Memory B cell (primary cell): ENCODE results near the gene SCP2.
A peak's percentile ranks its signal among the peaks of the same experiment; 100 is the strongest.

ENCODE experiments used
- ATAC-seq: fragments of 150-1000 bp; cut with Tn5 transposase; 2 replicates; pipeline ENCODE4 v1.10.0; 2021; ENCODE audit warnings: low read depth, mild to moderate bottlenecking, moderate library complexity
- DNase-seq, 2 donors: peaks; one replicate each; pipeline ENCODE4 v3.0.0; 2022; ENCODE audit warnings: low spot score in 2 of 2
- H3K27ac Mint-ChIP-seq: one replicate; pipeline ENCODE4 v1.8.0; 2022; ENCODE audit warnings: mild to moderate bottlenecking, moderate library complexity, mixed read lengths
- H3K27me3 Mint-ChIP-seq: one replicate; pipeline ENCODE4 v1.8.0; 2022; ENCODE audit warnings: mixed read lengths
- H3K36me3 Mint-ChIP-seq: one replicate; pipeline ENCODE4 v1.8.0; 2022; ENCODE audit warnings: mild to moderate bottlenecking, mixed read lengths
- H3K4me1 Mint-ChIP-seq: one replicate; pipeline ENCODE4 v1.8.0; 2022; ENCODE audit warnings: mixed read lengths
- H3K4me3 Mint-ChIP-seq: one replicate; pipeline ENCODE4 v1.8.0; 2022; ENCODE audit warnings: mild to moderate bottlenecking, moderate library complexity, mixed read lengths
- H3K9me3 Mint-ChIP-seq: one replicate; pipeline ENCODE4 v1.8.0; 2022; ENCODE audit warnings: mixed read lengths

The SCP2 gene

DNA sequence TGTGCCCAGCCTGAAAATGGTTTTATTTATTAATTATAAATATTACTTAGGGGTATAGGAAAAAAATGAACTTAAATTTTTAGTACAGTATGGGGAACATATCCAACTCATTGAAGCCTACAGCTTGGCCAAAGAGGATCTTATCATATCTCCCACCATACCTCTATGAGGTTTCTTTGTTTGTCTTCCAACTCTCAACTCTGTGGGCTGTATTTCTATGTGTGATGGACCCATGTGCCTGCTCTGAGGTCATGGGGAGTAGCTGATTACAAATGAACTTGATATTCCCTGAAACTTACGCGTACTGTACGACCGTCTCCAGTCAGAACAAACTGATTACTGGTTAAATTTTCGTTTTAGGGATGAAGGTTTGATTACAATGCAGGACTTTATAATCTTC, 93.5 kb downstream of the SCP2 start:
- Mint-ChIP-seq H3K4me1 (peaks cover 19% of the 10 kb centered on the region), H3K36me3 (peaks cover 8% of the 10 kb centered on the region), H3K27me3 (no peaks in the 10 kb centered on the region), H3K4me3 (no peak overlapping the region), H3K9me3 (no peaks in the 10 kb centered on the region), H3K27ac (no peak overlapping the region)
- no peak for DNase-seq
- no peak for ATAC-seq

DNA sequence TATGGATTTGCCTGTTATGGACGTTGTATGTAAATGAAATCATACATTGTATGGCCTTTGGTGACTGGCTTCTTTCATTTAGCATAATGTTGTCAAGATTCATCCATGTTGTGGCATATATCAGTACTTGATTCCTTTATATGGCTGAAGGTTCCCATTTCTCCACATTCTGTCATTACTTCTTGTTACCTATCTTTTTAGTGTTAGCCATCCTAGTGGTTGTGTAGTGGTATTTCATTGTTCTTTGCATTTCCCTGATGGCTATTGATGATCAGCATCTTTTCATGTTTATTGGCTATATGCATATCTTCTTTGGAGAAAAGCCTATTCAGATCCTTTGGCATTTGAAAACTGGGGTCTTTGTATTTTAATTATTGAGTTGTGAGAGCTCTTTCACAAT, 95.1 kb downstream of the SCP2 start:
- no peaks in the 10 kb centered on the region for H3K9me3 Mint-ChIP-seq
- no peaks in the 10 kb centered on the region for H3K27me3 Mint-ChIP-seq
- DNase-seq (no peak), ATAC-seq (no peak)
- H3K36me3 Mint-ChIP-seq, result peaks cover 6% of the 10 kb centered on the region
- peaks cover 8% of the 10 kb centered on the region for H3K4me1 Mint-ChIP-seq
- H3K27ac Mint-ChIP-seq, result no peak overlapping the region
- H3K4me3 Mint-ChIP-seq, result no peak overlapping the region

DNA sequence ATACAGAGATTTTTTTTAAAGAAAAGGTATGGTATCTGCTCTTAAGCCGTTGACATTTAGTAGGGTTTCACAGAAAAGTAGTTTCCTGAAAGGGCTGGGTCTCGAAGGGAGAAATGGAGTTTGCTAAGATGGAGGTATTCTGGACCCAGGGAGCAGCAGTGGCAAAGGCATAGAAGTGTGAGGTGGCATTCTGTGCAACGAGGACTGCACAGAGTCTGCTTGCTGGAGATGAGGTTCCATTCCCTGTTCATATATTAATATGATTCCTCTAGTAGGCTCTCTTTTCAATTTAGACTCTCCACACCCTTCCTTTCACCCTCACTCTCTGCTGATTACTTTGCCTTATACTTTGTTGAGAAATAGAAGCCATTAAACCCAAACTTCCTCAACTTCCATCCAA, 96.5 kb downstream of the SCP2 start:
- Mint-ChIP-seq H3K27ac (no peak overlapping the region), H3K36me3 (peaks cover 8% of the 10 kb centered on the region), H3K4me1 (peaks cover 8% of the 10 kb centered on the region), H3K4me3 (no peak overlapping the region), H3K27me3 (no peaks in the 10 kb centered on the region), H3K9me3 (no peaks in the 10 kb centered on the region)
- no peak for DNase-seq
- ATAC-seq, result no peak

DNA sequence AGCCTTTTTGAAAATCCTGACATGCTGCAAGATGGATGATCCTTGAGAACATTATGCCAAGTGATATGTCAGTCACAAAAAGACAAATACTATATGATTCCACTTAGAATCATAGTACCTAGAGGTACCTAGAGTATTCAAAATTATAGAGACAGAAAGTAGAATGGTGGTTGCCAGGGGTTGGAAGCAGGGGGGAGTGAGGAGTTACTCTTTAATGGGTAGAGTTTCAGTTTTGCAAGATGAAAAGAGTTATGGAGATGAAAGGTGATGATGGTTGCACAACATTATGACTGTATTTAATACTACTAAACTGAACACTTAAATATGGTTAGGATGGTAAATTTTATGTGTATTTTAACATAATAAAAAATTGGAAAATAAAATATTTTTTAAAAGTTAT, 97.0 kb downstream of the SCP2 start:
- ATAC-seq (no peak), DNase-seq (no peak)
- Mint-ChIP-seq H3K36me3 (peaks cover 8% of the 10 kb centered on the region), H3K27ac (no peak overlapping the region), H3K4me1 (peaks cover 8% of the 10 kb centered on the region), H3K9me3 (no peaks in the 10 kb centered on the region), H3K4me3 (no peak overlapping the region), H3K27me3 (no peaks in the 10 kb centered on the region)

DNA sequence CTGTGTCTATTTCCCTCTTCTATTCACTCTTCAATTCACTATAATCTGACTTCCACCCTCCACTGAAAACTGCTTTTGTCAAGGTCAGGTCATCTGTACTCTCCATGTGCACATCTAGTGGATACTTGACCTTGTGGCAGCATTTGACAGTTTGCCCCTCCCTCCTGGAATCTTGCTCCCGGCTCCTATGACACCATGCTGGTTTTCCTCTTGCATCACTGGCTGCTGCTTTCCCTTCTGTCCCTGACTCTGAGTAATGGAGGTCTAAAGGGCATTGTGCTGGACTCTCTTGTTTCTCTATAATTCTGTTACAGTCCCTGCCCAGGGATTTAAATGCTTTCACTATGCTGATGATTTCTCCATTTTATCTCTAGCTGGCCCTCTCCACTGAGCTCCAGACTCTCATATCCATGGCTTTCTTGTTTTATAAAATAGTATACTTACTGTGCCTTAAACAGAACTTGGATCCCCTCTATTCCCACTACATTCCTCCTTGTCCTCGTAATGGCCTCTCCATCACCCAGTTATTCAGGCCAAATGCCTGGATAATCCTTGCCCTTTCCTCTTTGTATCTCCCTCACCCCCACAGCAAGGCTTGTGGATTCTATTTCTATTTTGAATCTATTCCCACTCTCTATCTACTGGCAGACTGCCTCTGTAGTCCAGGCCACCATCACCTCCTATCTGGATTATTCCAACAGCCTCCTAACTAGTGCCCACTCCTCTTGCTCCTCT, 98.1 kb downstream of the SCP2 start:
- Mint-ChIP-seq H3K27me3 (no peaks in the 10 kb centered on the region), H3K27ac (no peak overlapping the region), H3K9me3 (no peaks in the 10 kb centered on the region), H3K36me3 (peaks cover 10% of the 10 kb centered on the region), H3K4me1 (peaks cover 8% of the 10 kb centered on the region), H3K4me3 (no peak overlapping the region)
- ATAC-seq (no peak), DNase-seq (no peak)

DNA sequence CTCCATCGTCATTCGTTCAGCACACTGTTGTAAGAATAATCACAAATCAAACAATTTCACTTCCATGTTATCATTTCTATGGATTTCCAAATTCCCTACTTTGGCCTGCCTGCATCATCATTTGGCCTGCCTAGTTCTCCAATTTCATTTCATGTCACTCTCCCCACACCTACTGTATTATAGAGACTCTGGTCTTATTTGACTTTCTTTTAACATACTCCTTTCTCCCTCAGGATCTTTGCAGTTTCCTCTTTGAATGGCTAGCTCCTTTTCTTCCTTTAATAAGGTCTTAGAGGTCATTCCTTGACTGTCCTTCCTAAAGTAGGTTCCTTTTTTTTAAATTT, 98.7 kb downstream of the SCP2 start:
- no peak for ATAC-seq
- Mint-ChIP-seq H3K4me3 (no peak overlapping the region), H3K36me3 (peaks cover 8% of the 10 kb centered on the region), H3K9me3 (no peaks in the 10 kb centered on the region), H3K4me1 (peaks cover 6% of the 10 kb centered on the region), H3K27ac (no peak overlapping the region), H3K27me3 (no peaks in the 10 kb centered on the region)
- DNase-seq, result no peak

DNA sequence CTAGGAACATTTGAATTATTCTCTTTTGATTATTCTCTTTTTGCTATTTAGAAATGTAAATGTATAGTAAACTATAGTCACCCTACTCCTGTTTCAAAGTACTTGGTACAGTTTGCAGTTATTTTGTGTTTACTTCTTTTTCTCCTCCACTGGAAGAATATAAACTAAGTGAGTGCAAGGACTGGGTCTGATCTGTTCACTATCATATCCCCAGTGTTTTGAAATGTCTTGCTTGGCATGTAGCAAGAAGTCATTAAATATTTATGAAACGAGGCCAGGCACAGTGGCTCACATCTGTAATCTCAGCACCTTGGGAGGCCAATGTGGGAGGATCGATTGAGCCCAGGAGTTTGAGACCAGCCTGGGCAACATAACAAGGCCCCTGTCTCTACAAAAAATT, 99.2 kb downstream of the SCP2 start:
- DNase-seq (no peak), ATAC-seq (no peak)
- peaks cover 6% of the 10 kb centered on the region for H3K4me1 Mint-ChIP-seq
- H3K9me3 Mint-ChIP-seq, result no peaks in the 10 kb centered on the region
- H3K4me3 Mint-ChIP-seq, result no peak overlapping the region
- H3K27ac Mint-ChIP-seq, result no peak overlapping the region
- no peaks in the 10 kb centered on the region for H3K27me3 Mint-ChIP-seq
- peaks cover 9% of the 10 kb centered on the region for H3K36me3 Mint-ChIP-seq

DNA sequence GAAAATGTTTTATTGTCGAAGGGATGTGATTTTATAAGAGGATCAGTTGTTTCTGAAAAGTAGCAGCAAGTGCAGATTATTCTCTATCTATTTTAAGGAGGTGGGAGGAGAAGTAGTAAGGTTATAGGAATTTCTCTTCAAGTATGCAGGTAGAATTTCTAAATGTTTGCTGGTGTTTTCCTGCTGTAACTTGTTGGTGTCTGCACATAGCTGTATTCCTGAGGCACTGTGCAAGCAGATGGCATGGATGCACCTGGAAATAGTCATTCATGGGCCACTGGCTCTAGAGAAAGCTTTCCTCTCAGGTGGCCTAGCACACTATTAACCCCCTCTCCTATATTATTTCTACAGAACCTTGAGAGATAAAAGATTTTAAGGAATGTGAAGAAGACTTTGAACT, 104.7 kb downstream of the SCP2 start:
- Mint-ChIP-seq H3K9me3 (no peaks in the 10 kb centered on the region), H3K27ac (no peak overlapping the region), H3K27me3 (no peaks in the 10 kb centered on the region), H3K4me1 (peaks cover 4% of the 10 kb centered on the region), H3K36me3 (peaks cover 17% of the 10 kb centered on the region), H3K4me3 (no peak overlapping the region)
- ATAC-seq, result no peak
- DNase-seq, result no peak

DNA sequence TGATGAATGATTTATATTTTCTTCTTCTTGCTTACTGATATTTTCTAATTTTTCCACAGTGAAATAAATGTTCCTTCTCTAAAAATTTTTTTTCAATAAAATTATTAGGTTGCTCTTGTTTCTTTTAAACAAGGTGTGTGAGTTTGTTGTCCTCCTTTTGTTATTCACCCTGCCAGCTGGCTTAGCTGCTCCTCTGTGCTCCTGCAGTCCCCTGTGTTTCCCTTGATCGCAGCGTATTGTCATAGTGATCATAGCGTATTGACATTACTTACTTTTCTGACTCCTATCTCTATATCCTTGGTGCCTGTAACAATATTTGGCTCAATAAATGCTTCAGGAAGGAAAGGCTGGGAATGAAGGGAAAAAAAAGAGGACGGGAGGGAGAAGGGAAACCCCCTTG, 110.1 kb downstream of the SCP2 start:
- DNase-seq (no peak), ATAC-seq (no peak)
- Mint-ChIP-seq H3K27ac (no peak overlapping the region), H3K36me3 (peaks cover 31% of the 10 kb centered on the region), H3K9me3 (no peaks in the 10 kb centered on the region), H3K27me3 (no peaks in the 10 kb centered on the region), H3K4me3 (no peak overlapping the region), H3K4me1 (peaks cover 3% of the 10 kb centered on the region)

DNA sequence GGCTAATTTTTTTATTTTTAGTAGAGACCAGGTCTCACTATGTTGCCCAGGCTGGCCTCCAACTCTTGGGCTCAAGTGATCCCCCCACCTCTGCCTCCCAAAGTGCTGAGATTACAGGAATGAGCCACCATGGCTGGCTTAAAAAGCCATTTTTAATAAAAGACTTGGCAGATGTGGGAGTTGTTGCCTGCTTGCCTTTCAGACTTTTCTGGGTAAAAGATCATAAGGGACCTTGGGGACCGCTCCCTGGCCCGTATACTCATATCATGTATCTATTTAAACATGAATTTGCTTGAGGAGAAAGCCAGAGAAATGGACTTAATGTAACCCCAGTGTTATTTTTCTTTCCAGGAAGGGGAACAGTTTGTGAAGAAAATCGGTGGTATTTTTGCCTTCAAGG, 111.5 kb downstream of the SCP2 start:
- no peak for ATAC-seq
- Mint-ChIP-seq H3K36me3 (peaks cover 27% of the 10 kb centered on the region), H3K27ac (no peak overlapping the region), H3K27me3 (no peaks in the 10 kb centered on the region), H3K4me3 (no peak overlapping the region), H3K9me3 (no peaks in the 10 kb centered on the region), H3K4me1 (no peaks in the 10 kb centered on the region)
- DNase-seq, result no peak

DNA sequence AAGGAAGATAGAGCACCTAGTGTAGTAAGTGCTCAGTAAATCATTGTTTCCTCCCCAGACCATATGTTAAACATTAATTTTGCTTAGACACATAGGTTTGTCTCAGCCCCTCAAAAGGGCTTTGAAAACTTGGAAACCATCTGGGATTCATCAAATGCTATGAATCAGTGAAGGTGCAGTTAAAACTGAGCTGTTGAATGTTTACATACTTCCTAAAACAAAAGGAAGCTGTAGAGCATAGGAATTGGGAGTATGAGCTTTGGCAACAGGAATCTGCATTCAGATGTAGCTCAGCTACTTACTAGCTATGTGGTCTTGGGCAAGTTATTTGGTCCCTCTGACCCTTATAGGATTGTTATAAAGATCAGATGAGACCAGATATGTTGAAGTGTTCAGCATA, 116.2 kb downstream of the SCP2 start:
- H3K36me3 Mint-ChIP-seq, result peaks cover 34% of the 10 kb centered on the region

DNA sequence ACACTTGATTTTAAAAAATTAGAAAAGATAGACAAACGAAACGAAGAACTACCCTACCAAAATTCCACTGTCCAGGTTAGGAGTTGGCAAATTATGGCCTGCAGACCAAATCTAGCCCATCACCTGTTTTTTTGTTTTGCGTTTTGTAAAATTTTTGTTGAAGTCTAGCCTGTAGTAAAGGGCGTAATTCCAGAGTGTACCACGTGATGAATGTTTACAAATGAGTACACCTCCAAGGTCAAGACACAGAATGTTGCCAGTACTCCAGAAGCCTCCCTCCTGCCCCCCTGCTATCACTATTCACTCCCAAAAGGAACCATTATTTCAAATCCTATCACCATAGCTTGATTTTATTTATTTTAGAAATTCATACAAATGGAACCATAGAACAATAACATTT, 117.8 kb downstream of the SCP2 start:
- no peak for ATAC-seq
- Mint-ChIP-seq H3K36me3 (peaks cover 33% of the 10 kb centered on the region), H3K27ac (no peak overlapping the region), H3K9me3 (no peaks in the 10 kb centered on the region), H3K4me3 (no peak overlapping the region), H3K4me1 (no peaks in the 10 kb centered on the region), H3K27me3 (no peaks in the 10 kb centered on the region)
- no peak for DNase-seq

More for the DNA sequence above, 116.2 kb downstream of the SCP2 start:
- no peak for DNase-seq
- Mint-ChIP-seq H3K9me3 (no peaks in the 10 kb centered on the region), H3K4me3 (no peak overlapping the region), H3K27ac (no peak overlapping the region), H3K4me1 (no peaks in the 10 kb centered on the region), H3K27me3 (no peaks in the 10 kb centered on the region)
- no peak for ATAC-seq

DNA sequence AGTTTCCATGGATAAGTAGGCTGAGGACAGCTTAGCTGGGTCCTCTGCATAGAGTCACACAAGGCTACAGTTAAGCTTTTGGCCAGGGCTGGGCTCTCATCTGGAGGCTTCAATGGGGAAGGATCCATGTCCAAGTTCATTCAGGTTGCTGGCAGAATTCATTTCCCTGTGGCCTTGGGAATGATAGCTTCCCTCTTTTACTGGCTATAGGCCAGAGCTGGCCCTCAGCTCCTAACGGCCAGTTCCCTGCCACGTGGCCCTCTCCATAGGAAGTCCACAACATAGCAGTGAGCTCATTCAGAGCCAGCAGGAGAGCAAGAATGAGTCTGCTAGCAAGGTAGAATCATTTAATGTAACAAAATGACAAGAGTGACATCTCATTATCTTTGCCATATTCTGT, 119.9 kb downstream of the SCP2 start:
- no peaks in the 10 kb centered on the region for H3K9me3 Mint-ChIP-seq
- ATAC-seq (no peak), DNase-seq (no peak)
- peaks cover 22% of the 10 kb centered on the region for H3K36me3 Mint-ChIP-seq
- H3K27ac Mint-ChIP-seq, result no peak overlapping the region
- H3K4me1 Mint-ChIP-seq, result no peaks in the 10 kb centered on the region
- H3K4me3 Mint-ChIP-seq, result no peak overlapping the region
- no peaks in the 10 kb centered on the region for H3K27me3 Mint-ChIP-seq

DNA sequence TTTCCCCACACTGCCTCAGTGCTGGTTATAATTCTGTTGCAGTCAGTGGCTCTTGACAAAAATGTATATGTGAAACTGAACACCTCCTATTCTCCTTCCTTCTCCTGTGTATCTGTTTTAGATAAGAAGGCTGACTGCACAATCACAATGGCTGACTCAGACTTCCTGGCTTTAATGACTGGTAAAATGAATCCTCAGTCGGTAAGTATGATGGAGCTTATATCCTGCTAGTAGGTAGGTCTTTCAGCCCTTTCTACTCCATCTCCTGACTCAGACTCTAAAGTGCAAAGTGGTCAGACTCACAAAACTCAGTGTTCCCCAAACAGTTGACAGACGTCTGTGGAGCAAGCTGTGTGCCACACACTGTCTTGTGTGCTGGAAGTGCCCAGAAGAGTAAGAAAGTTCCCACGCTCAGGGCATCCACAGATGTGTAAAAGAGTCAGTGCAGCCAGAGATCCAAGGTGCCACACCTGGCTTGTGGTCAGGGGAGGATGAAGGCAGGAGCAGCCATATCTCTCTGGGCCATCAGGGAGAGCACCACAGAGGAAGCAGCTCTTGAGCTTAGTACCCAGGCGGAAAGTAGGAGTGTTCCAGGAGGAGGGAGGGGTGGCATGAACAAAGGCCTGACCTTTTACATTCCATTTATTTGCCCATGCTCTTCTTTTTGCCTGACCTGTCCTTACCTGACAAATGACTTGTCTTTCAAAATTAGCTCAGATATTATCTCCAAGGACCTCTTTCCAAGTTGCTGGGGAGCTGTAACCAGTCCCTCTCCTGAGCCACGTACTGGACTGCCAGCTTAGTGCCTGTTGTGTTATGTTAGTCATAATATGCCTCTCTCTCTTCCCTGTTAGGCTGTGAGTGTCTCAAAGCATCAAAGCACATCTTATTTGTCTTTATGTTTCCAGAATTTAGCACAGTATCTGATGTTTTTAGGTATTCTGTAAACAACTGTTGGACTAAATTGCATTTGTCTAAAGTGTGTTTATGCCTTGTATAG, 121.0 kb downstream of the SCP2 start:
- H3K4me1 Mint-ChIP-seq, result no peaks in the 10 kb centered on the region
- DNase-seq (no peak), ATAC-seq (no peak)
- H3K36me3 Mint-ChIP-seq, result peaks cover 32% of the 10 kb centered on the region
- no peak overlapping the region for H3K4me3 Mint-ChIP-seq
- H3K9me3 Mint-ChIP-seq, result no peaks in the 10 kb centered on the region
- H3K27me3 Mint-ChIP-seq, result no peaks in the 10 kb centered on the region
- H3K27ac Mint-ChIP-seq, result peak overlapping the region; percentile 46
